ENCODE measurements around the gene SLC37A2. TPM values are rescaled to one million over a fixed set of nuclear protein-coding genes. Genes with fewer than 3 reads are reported as not detected.
"Not testable (repeated sequence)": the region's sequence is repeated elsewhere in the genome, so short reads cannot be mapped to it uniquely, and the experiment has no call there.

The SLC37A2 gene
- 4.3 TPM for polyA plus RNA-seq (2012; ENCODE audit: insufficient read depth, insufficient read length)

- DNase-seq (ENCODE audit: low read depth, low spot score), result no peak
- no peak within 1 kb of the TSS for H3K4me3 ChIP-seq (ENCODE audit: low read length)
Measured at GRCh38 chr11:125062931-125063428, at the start of gene SLC37A2. SLC37A2 (plus strand) TSS chr11:125063305; CDS start chr11:125063368, 63 bp downstream.

DNA sequence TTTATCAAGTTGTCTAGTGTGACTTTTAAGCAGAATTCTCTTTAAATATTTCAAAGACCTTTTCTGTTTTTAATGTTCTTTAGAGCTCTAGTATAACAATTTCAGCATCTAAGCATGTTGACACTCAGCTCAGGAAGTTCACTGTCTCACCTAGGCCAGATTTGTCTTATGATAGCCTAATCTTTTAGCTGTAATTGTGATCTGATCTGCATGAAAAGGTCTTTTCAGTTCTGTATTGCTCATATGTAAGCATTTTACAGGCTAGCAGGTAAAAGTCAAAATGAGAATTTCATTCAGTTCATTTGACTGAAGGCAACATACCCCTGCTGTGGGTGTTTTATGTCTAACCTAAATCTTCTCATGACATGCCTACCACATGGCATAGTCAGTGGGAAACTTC lies 46.7 kb upstream of the SLC37A2 start:
- H3K4me3 ChIP-seq (ENCODE audit: low read length), result no peak overlapping the region
- DNase-seq (ENCODE audit: low read depth, low spot score), result no peak

DNA sequence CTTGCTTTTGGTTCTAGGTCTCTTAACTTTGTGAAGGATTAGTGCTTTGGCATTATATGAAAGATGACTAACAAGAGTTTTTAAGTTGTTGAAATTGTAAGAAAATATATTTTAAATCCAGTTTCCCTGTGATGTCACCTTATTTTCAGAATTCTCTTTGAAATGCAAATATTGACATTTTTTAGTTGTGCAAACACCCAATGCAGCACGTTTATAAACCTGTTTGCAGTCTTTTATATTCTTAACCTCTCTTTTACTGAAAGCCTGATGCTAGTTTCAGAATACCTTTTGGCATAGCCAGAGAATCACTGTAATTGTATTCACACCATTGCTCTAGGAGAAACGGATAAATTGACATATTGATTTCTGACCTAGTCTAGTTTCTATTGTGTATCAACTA lies 42.8 kb upstream of the SLC37A2 start:
- DNase-seq (ENCODE audit: low read depth, low spot score), result no peak
- no peak overlapping the region for H3K4me3 ChIP-seq (ENCODE audit: low read length)

DNA sequence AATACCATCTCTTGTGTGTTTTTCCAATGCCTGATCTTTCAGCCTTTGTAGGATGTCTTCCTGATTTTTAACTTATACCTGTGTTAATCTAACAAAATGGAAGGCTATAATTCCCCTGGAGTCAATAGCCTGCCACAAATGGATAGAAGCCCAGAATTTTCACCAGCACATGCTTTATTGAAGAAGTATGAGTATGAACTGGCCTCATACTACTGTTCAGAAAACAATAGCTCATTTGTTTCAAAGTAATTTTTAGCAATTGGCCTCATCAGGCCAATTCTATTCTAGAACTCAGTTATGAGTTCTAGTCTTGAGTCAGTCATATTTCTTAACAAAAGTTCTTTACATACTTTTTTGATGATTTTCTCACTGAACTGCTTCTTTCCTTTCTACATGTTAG lies 40.6 kb upstream of the SLC37A2 start:
- H3K4me3 ChIP-seq (ENCODE audit: low read length), result no peak overlapping the region
- no peak for DNase-seq (ENCODE audit: low read depth, low spot score)

GRCh38 chr11:125025968-125026367 lies 37.1 kb upstream of the SLC37A2 start:
- no peak overlapping the region for H3K4me3 ChIP-seq (ENCODE audit: low read length)
- peak; percentile 8 for DNase-seq (ENCODE audit: low read depth, low spot score)

DNA sequence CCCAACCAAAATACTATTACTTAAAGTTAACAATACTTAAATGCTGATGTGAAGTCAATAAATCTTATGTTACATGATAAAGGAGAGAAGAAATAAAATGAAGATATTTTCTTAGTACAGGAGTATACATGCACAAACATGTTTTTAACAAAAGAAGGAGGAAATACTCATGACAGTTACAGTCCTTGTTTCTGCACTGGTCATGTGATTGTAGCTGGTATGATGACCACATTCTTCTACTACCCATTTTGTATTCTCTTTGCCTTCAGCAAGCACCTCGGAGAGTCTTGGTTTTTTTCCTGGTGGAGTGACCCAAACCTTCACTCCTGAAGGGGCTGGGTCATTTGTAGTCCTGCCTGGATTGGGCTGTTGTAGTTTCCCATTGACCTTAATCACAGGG lies 33.7 kb upstream of the SLC37A2 start:
- not testable (repeated sequence) for H3K4me3 ChIP-seq (ENCODE audit: low read length); DNase-seq (ENCODE audit: low read depth, low spot score)

DNA sequence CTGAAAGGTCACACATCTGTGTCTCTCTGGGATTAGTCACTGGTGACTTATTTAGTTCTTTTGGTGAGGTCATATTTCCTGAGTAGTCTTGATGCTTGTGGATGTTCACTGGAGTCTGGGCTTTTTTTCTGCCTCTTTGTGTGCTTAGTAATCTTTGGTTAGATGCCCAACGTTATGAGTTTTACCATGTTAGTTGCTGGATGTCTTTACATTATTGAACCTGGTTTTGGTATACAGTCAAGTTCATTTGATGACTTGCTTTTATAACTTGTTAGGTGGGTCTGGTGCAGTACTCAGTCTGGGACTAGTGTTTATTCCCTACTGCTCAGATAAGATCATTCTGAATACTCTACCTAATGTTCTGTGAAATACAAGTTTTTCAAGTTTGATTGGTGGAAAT lies 26.2 kb upstream of the SLC37A2 start:
- H3K4me3 ChIP-seq (ENCODE audit: low read length), result no peak overlapping the region
- no peak for DNase-seq (ENCODE audit: low read depth, low spot score)

DNA sequence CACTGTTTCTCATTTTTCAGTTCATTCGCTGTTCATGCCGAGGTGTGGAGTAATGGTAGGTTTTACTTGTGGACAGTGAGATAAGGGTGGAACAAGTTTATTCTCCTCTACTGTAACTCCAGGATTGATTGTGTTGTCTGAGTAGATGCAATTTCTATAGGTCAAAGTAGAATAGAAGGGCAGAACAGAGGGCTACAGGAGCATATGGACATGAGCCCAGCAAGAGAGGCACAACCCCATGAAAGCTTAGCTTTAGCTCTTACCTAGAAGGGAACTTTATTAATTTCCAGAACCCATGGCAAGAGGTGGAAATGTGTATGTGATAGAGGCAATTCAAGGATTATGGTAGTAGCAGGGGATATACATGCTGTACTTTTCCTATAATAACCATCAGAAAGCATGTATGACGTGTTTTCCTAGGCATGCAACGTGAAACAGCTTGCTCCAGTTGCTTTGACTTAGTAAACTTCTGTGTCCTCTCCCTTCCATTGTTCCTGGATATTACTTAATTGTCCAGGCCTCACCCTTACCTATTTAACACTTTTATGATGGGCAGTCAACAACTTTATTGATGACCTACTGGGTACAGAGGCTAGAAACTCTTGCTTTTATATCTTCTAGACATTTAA lies 13.8 kb upstream of the SLC37A2 start:
- no peak for DNase-seq (ENCODE audit: low read depth, low spot score)

DNA sequence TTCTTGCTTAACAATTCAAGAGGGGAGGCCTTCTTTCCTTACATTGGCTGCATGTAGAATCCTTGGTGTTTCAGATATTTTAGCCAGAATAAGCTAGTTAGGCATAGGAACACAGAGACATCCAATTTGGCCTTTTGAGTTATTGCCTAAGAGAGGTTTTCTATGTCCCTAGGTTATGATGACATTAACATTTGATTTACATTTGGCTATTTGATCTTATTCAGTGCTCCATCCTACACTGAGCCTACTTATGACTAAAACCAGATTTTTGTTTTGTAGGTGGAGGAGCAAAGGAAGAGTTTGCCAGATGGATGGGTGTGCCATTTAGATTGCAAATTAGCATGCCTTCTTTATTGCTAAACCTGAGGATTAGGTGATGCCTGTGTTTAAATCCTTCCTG lies 11.1 kb upstream of the SLC37A2 start:
- H3K4me3 ChIP-seq (ENCODE audit: low read length), result no peak overlapping the region
- no peak for DNase-seq (ENCODE audit: low read depth, low spot score)

More for the DNA sequence above, 13.8 kb upstream of the SLC37A2 start:
- no peak overlapping the region for H3K4me3 ChIP-seq (ENCODE audit: low read length)

GRCh38 chr11:125053167-125053566 lies 9.9 kb upstream of the SLC37A2 start:
- peak; percentile 12 for DNase-seq (ENCODE audit: low read depth, low spot score)
- no peak overlapping the region for H3K4me3 ChIP-seq (ENCODE audit: low read length)

- H3K4me3 ChIP-seq (ENCODE audit: low read length), result no peak overlapping the region
- DNase-seq (ENCODE audit: low read depth, low spot score), result no peak
Measured at GRCh38 chr11:125055107-125055715, 7.9 kb upstream of the SLC37A2 start.

- not testable (repeated sequence) for DNase-seq (ENCODE audit: low read depth, low spot score); H3K4me3 ChIP-seq (ENCODE audit: low read length)
Measured at GRCh38 chr11:125056111-125056510, 7.0 kb upstream of the SLC37A2 start.

GRCh38 chr11:125056931-125057692 lies 6.0 kb upstream of the SLC37A2 start:
- H3K4me3 ChIP-seq (ENCODE audit: low read length), result no peak overlapping the region
- no peak for DNase-seq (ENCODE audit: low read depth, low spot score)

DNA sequence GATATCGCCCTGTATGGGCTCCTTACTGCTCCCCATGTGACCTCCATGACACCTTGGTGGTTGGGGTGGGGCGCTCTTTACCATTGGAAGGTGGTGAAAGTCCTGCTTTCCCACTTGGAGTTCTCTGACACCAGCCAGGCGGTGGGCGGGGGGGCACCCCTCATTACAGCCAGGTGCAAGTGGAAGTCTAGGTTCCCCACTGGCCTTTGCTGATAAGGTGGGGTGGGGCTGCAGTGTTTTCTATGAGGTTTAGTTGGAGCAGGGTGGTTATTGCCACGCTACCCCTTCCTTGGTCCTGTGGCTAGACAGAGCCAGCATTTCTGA lies 5.5 kb upstream of the SLC37A2 start:
- no peak overlapping the region for H3K4me3 ChIP-seq (ENCODE audit: low read length)
- no peak for DNase-seq (ENCODE audit: low read depth, low spot score)

GRCh38 chr11:125061281-125061680 lies 1.8 kb upstream of the SLC37A2 start:
- no peak for DNase-seq (ENCODE audit: low read depth, low spot score)
- H3K4me3 ChIP-seq (ENCODE audit: low read length), result no peak overlapping the region

- H3K4me3 ChIP-seq (ENCODE audit: low read length), result no peak overlapping the region
- DNase-seq (ENCODE audit: low read depth, low spot score), result no peak
Measured at GRCh38 chr11:125062218-125062930, 731 bp upstream of the SLC37A2 start.

DNA sequence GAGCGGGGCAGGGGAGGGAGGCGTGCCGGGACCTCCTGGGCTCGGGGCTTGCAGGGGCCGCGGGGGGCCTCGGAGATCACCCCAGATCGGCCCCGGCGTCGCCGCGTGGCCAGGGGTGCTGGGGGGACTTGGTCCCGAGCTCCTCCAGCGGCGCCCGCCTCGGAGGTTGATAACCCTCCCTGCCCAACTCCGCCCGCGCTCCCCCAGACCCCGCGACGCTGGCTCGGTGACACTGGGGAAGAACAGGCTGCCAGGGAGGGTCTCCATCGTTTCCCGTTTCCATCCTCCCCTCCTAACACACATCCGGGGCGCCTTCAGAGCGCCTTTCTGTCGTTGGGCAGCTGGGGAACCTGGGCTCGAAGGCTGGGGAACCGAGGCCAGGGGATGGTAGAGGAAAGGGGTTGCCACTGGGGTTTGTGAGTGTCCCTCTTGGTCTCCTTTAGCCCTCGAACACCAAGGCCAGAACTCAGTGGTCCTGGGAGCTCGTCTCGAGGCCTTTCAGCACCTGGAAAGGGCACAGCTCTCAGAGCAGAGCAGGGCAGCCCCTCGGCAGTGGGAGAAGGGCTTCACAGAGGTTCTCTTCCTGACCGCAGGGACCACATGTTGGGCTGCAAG lies 431 bp downstream of the SLC37A2 start:
- H3K4me3 ChIP-seq (ENCODE audit: low read length), result no peak overlapping the region
- DNase-seq (ENCODE audit: low read depth, low spot score), result no peak

GRCh38 chr11:125064070-125064469 lies 965 bp downstream of the SLC37A2 start:
- H3K4me3 ChIP-seq (ENCODE audit: low read length), result no peak overlapping the region
- DNase-seq (ENCODE audit: low read depth, low spot score), result no peak

DNA sequence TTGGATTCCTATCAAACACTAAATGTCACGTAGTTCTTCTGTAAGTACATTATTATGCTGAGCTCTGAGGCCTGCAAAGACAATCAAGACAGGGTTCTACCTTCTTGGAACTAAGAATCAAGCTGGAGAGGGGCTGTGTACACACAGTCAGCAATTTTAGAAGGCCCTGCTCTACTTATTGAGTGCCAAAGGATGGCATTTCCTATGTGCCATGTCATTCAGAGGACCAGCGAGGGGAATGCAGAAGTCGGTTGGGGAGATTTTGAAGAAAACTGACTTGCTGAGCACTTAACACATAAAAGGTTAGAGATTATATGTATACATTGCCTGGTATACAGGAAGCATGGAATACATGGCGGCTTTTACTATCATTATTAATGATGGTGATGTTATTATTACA lies 5.3 kb downstream of the SLC37A2 start:
- no peak overlapping the region for H3K4me3 ChIP-seq (ENCODE audit: low read length)
- DNase-seq (ENCODE audit: low read depth, low spot score), result no peak

Data from Jurkat, Clone E6-1 (cell line).